DMS79 (cell line): Measurements from ENCODE around the gene MYOM1.

Source experiments
- DNase-seq: peaks from one replicate; lab custom pipeline; 2025; lab: John Stamatoyannopoulos, UW

MYOM1 gene

DNA sequence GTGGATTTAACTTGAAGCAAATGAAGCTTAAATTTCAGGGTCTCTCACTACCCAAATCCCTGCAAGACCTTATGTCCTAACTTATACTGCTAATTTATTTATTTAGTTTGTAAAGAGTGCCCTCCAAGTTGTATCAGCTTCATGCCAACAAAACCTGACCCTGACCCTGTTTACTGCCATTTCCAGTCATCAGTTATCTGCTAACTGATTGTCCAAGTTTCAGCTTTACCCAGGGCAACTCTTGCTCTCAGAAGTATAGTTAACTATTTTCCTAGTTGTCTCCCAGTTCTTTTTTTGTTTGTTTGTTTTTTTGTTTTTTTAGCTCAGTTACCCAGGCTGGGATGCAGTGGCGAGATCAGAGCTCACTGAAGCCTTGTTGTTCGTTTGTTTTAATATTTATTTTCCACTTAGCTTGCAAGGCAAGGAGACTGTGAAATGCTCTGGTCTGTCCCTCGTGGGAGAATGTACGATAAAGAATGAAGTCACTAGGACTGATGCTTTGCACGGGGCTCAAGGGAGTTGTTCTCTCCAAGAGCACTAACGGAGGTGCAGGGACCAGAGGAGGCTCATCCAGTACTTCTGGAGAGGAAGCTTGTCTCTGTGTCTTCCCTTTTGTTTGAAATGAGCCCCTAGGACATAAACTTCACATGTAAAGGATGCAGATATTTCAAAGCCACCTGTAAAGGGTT, 35.3 kb downstream of the MYOM1 start:
- DNase-seq, result no peak

DNA sequence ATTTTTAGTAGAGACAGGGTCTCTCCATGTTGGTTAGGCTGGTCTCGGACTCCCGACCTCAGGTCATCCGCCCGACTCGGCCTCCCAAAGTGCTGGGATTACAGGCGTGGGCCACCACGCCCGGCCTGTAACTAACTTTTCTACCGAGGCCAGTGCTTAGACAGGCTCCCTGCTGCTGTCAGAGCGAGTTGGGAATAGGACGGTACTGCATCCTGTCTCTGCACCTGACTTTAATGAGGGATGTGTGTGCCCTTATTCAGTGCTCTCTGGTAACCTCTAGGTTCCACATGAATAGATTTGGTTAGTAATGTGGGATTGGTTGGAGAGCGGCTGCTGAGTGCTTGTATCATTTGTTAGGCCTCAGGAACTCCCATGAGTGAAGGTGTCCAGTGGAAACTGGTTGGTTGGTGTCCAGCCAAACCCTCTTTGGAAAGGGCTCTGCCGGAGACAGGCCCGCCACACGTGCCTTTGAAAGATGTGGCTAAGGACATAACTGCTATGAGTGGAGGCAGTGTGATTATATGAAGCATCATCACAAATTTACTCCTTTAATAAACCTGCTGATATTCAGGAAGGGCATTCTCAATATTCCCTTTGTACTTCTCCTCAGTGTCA, 36.6 kb downstream of the MYOM1 start:
- DNase-seq, result no peak

DNA sequence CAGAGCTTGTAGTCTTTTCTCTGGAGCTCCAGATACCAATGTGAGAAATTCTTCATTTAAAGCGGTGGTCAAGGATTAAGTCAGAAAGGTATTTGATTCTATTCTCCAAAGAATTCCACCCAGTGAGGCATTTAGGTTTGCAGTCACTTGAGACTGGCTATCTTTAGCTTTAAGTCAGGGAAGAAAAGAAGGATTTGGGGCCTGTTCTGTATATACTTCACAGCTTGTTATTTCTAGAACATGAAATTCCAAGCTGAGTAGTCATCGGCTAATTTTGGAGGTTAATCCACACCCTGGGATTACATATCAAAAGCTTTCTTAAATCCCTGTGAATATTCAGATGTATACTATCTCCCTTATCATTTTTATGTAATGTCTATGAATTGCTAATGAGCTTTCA, 39.4 kb downstream of the MYOM1 start:
- no peak for DNase-seq

DNA sequence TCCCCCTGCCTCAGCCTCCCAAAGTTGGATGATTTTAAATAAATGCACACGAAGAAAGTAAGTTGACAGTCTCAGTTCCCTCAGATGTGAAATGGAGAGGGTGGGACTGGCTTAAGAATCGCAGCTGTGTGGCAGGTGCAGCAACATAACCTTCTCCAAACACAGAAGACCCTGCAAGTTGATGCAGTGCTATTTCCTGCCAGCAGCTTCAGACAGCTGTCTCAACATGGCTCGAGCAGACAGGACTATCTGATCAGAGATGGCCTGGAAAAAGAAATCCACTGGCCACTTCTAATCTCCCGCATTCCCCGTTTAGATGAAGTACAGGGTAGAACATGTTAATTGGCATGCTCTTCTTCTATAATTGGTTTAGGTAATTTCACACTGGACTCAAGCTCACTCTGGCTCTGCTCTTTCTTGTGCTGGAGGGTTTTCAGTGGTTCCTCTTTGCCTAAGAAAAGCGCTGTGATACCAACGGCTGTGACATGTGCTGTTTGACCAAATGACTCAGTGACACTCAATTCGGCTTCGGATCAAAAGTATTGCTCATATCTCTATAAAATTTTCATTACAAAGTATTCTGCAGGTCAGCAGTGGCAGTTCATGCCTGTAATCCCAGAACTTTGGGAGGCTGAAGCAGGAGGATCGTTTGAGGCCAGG, 40.2 kb downstream of the MYOM1 start:
- no peak for DNase-seq

DNA sequence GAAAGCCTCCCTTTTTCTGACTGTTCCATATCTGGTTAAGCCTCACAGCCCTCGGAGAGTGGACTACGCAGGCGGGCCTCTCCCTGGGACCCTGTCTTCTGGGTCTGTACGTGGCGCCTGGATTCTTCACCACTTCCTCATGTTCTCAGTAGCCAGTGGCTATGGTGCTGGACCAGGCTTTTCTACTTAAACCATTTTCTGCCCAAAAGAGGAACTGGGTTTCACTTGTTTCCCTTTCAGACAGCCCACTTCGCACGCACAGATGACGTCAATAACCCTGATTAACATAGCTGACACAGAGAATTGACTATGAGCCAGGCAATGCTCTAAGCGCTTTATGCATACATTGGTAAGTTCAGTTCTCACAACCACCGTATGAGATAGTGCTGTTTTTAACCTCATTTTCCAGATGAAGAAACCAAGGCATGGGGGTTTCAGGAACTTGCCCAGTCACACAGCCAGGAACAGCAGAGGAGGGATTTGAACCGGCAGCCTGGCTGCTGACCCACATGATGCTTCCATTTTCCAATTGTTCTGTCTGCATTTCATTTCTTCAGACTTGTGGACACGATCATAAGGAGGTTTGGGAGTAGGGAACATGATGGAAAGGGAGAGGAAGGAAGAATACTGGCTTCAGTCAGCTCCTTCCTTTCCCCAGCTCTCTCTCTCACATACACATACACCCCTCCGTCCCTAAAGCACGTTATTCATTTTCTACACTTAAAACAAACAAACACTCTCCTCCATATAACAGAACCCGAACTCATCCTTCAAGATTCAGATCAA, 41.7 kb downstream of the MYOM1 start:
- no peak for DNase-seq

DNA sequence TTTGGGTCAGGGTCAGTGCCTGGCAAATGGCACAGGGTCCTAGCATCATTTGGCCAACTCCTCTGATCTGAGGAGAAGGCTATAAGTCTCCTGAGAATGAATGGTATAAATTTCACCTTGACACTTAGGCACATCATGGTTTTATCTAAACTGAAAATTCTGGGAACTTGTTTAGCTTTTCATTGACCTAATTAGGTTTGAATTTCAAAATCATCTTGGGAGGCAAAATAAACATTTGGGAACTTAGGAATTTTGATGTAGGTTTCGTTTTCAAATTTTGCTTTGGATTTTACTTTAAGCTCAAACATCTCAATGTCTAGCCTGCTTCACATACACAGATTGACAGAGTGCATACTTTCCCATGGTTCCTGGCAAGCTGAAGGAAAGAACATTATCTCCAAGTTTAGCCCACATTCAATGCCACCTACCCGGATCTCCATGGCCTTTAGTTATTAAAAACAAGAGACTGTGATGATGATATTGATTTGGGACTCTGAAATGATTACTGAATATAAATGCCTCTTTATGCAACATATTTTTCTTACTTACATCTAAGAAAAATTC, 44.5 kb downstream of the MYOM1 start:
- no peak for DNase-seq

DNA sequence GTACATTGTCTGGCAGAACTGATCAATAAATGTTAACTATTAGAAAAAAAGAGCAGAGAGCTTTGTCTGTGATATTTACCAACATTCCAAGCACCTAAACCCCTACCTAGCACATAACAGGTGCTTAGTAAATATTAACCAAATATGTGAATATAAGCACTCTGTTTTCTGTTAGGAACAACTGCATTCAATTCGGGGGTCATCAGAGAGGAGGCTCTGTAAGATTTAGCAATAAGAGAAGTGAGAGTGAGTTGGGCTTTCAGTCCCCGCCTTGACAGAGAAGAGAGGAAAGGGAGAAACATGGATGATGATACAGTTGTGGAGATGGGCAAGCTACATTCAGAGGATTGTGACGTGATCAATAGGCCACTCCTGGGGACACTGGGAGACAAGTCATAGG, 47.7 kb downstream of the MYOM1 start:
- no peak for DNase-seq

DNA sequence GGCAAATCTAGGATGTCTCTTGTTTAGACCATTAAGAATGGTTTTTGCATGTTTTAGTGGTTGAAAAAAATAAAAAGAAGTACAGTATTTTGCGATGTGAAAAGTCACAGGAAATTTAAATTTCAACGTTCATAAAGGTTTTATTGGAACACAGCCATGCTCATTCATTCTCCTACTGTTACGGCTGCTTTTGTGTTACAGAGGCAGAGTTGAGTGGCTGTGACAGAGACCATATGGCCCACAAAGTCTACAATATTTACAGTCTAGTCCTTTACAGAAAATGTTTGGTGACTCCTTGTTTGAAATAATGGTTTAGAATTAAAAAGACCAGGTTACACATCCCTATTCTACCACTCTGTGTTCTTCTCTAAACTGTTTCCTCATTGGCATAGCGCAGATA, 48.1 kb downstream of the MYOM1 start:
- DNase-seq, result no peak

DNA sequence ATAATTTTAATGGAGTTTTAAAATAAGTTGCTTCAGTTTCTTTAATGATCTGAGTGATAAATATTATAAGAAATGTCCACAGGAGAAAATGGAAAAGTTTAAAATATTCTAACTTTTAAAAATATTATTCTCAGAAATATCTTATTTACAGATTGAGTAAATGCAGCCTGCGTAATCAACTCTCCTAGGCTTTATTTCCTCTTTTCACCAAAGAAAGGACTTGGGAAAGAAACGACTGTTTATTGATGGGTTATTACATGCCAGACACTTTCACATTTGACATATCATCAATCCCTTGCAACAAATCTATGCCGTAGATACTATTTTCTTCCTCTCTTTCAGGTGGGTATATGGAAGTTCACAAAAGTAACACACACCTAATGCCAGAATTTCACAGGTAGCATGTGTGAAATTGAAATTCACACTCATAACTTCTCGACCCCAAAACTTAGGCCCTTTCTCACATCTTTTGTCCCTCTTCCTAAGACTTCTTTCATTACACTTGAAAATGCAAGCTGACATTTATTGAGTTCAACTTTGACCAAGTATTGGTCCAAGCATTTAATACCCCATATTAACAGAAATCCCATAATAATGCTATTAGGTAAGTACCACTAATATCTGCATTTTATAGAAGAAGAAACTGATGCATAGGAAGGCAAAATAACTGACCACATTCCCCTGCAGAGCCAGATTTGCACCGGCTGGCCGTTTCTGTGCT, 49.2 kb downstream of the MYOM1 start:
- no peak for DNase-seq

DNA sequence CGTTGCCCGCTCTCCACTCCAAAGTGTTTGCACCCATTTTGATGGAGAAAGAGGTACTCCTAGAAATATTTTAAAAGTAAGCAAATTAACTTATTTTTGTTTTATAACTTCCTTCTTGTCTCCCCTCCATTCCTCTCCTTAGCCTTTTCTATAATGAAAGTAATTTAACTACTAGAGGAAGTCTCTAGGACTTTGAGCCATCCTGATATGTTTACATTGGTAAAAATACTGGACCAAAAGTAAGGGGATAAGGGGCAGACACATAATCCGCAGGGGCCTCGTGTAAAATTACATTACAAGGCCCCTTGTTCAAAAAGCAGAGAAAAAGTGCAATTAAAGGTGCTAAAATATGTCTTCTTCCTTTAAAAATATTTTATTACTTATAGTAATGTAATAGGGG, 55.4 kb downstream of the MYOM1 start:
- no peak for DNase-seq

DNA sequence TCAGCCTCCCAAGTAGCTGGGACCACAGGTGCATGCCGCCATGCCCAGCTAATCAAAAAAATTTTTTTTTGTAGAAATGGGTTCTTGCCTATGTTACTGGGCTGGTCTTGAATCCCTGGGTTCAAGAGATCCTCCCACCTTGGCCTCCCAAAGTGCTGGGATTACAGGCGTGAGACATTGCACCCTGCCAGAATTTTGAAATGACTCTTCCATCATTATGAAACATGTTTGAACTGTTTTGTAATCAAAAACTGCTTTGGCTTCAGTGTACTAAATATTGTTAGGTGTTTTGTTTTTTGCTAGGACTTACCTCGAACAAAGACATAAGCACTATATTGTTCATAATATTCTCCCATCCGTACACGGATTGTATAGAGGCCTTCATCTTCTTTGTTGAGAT, 55.8 kb downstream of the MYOM1 start:
- no peak for DNase-seq

DNA sequence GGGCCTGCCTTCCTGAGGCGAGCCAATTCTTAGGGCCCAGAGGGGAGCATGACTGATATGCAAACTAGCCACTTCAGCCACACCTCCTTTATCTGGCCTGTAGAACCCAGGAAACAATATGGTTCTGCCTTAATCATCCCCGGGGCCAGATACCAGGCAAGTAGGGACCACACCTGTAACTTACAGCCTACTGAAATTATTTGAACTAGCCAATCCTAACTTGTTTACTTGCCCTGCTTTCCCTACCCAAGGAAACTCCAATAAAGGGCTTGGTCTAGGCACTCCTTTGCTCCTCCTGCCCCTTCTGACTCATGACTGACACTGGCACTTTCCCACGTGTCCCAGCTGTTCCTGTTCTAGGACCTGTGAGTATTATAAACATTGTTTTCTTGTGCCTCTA, 57.6 kb downstream of the MYOM1 start:
- DNase-seq, result no peak

DNA sequence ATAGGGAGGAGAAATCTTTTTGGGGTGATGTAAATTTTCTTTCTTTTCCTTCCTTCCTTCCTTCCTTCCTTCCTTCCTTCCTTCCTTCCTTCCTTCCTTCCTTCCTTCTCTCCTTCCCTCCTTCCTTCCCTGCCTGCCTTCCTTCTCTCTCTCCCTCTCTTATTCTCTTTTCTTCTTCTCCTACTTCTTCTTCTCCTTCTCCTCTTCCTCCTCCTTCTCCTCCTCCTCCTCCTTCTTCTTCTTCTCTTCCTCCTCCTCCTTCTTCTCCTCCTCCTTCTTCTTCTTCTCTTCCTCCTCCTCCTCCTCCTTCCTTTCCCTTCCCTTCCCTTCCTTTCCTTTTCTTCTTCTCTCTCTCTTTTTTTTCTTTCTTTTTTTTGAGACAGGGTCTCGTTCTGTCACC, 59.9 kb downstream of the MYOM1 start:
- DNase-seq, result no peak

DNA sequence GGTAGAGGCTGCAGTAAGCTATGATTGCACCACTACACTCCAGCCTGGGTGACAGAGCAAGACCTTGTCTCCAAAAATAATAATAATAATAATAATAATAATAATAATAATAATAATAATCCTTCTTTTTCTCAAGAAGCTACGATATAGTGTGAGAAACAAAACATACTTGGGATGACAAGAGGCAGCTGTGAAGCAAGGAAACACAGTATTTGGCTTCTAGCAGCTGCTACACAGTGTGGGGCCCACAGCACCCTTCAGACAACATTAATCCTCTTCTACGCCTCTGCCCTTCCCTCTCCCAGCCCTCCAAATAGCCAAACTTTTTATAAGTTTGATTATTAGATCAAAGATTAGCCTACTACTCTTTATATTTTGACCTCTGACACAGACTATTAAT, 62.2 kb downstream of the MYOM1 start:
- DNase-seq, result no peak

DNA sequence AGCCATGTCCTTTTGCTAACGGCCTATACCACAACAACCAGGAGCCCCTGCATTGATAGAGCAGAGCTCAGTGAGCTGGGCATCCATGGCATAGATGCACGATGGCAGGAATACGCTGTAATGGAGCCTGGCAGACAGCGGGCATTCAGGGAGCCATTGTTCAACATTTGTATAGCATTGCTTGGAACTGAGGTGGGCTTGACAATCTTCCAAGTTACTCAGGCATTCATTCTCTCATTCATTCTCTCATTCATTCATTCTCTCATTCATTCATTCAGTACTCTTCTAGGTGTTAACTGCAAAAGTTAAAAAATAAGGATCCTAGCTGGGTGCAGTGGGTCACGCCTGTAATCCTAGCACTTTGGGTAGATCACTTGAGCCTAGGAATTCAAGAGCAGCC, 62.7 kb downstream of the MYOM1 start:
- no peak for DNase-seq

DNA sequence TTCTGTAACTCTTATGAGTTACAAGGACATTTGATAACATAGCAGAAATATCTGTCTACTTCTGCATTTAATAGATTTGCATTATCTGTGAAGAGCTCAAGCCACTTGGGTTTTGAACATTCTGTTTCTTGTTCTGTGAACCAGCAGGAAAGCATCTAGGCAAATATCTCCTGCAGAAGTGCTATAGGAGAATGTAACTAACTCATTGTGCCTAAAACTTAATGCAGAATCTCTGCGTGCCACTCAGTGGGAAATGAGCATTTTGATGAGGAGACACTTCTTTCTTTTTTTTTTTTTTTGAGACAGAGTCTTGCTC, 63.5 kb downstream of the MYOM1 start:
- no peak for DNase-seq

DNA sequence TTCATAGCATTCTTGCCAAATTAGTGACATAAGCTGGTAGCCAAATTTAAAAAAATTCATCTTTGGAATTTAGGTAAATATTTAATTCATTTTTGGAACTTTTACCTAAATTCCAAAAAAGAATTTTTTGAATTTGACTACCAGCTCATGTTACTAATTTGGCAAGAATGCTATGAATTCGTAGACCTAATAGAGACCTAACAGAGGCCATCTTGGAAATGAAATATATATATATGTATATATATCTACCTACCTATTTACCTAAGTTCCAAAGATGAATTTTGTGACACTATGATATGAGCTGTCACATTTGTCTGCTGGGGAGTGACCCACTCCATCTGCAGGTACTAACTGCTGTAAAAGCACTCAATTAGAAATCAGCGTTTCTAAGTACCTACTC, 65.6 kb downstream of the MYOM1 start:
- no peak for DNase-seq

DNA sequence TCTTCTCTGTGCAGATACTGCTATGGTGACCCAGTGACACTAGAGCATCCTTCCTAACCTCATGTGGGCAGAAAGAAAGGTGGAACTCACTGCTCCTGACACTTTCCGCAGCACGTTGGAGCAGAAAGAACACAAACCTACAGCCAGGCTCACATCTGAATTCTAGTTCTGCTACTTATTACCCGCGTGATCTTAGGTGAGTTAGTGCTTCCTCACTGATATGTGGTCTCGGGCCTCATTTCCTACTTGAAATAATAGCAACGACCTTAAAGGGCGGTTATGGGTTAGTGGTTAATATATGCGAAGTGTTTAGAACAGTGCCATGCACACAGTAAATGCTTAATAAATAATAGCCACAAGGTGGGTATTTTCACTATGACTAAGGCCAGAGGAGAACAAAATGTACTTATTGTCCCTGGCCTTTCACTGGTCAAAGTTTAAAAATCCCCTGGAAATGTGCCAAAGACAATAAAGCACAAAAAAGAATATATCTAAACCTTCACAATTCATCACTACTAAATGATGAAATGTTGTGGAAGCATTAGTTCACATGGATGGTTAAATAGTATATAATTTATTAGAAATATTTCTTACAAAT, 66.6 kb downstream of the MYOM1 start:
- DNase-seq, result no peak

DNA sequence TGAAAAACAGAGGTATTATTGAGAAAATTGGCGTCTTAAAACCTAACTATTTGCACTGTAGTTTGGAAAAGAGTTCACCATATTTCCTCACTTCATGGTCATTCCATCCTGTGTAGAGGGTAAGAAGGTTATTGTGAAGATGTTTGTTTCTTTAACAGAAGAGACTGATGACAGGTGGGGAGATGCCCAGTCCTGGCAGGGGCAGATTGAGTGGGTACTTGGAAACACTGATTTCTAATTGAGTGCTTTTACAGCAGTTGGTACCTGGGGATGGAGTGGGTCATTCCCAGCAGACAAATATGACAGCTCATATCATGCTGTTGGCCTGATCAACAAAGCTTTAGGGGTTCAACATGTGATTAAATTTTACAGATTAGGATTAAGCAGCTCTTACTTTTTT, 67.5 kb downstream of the MYOM1 start:
- peak; percentile 33 for DNase-seq

DNA sequence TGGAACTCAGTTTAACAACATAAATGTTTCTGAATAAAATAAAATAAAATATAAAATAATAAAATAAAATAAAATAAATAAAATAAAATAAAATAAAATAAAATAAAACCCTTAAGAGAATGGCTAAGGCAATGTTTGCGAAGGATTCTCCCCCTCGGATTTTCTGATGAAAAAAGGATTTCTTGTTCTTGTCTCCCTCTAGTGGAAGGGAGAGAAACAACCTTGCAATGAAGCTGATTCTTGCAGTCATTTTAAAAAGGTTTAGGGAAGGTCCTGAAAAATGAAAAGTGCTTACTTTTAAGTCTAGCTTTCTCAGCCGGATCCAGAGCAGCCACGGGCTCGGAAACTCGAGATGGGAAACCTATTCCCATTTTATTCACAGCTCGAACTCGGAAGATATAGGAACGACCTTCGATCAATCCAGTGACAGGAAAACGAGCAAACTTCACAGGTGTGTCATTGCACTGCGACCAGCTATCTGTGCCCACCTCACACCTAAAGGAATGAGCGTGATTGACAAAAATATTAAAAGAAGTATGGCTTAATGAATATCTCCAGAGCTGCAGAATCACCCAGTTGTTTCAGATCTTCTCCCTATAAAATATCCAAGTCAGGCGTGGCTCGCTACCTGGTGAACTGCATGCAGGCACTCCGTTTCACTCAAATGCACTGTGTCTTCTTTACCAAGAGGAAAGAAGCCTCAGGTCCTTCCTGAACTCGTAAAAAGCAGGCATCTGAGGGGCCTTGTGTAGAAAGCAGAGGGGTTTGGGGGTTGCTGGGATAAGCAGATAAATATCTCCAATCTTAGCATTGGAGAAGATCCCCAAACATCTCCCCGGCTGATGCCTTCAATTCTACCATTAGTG, 68.1 kb downstream of the MYOM1 start:
- peak; percentile 15 for DNase-seq

DNA sequence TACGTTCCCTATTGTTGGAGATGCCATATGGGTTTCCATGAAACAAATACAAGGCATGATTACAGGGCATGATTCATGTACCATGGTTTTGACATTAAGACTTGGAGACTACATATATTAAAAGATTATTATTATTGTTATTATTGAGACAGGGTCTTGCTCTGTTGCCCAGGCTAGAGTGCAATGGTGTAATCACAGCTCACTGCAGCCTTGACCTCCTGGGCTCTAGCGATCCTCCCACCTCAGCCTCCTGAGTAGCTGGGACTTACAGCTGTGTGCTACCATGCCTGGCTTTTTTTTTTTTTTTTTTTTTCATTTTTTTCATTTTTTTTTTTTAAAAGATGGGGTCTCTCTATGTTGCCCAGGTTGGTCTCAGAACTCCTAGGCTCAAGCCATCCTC, 69.1 kb downstream of the MYOM1 start:
- DNase-seq, result no peak
